Umbilical cord (tissue), 2 donors: Measurements from ENCODE around the gene PARP2. TPM values are rescaled to one million over a fixed set of nuclear protein-coding genes. Genes with fewer than 3 reads are reported as not detected.

Source experiments
- DNase-seq: peaks from one replicate; pipeline ENCODE4 v3.0.0-alpha.2; 2015; ENCODE audit warnings: low spot score
- total RNA-seq: library from RNA; depleted of rRNA; stranded (reverse); fragments of >200 nt; gene quantifications from one replicate; pipeline ENCODE4 v1.2.3, GENCODE V29; 2014; ENCODE audit warnings: low replicate concordance; ENCODE audit not compliant: insufficient read depth

The PARP2 gene
- total RNA-seq, 1 donor from 2014 or later = 11.3 TPM

GRCh38 chr14:20397511-20397910 lies 54.1 kb downstream of the PARP2 start:
- DNase-seq = no peak

- no peak for DNase-seq
Observed at GRCh38 chr14:20400589-20400964, 57.1 kb downstream of the PARP2 start.

- DNase-seq = peak; percentile 18
Observed at GRCh38 chr14:20400965-20401593, 57.6 kb downstream of the PARP2 start.

GRCh38 chr14:20403521-20403920 lies 60.1 kb downstream of the PARP2 start:
- no peak for DNase-seq

Other genes starting within 250 kb of the PARP2 start
- gene OR4K17, start 232.9 kb upstream of the PARP2 start, total RNA-seq = 5.1 TPM
- 4.6 TPM for gene OR4N5, start 204.8 kb upstream of the PARP2 start, total RNA-seq
- gene OR11G2, start 152.7 kb upstream of the PARP2 start, total RNA-seq = not detected
- gene OR11H6, start 119.9 kb upstream of the PARP2 start, total RNA-seq = 1.2 TPM
- not detected for gene OR11H7, start 114.7 kb upstream of the PARP2 start, total RNA-seq
- gene OR11H4, start 104.3 kb upstream of the PARP2 start, total RNA-seq = 0.96 TPM
- gene TTC5, start 37.7 kb upstream of the PARP2 start, total RNA-seq = 28.4 TPM
- gene CCNB1IP1, start 10.4 kb upstream of the PARP2 start, total RNA-seq = 67.4 TPM
- gene TEP1, start 69.9 kb downstream of the PARP2 start, total RNA-seq = 13.2 TPM
- gene KLHL33, start 92.5 kb downstream of the PARP2 start, total RNA-seq = 6.3 TPM
- gene OSGEP, start 111.2 kb downstream of the PARP2 start, total RNA-seq = 59.0 TPM
- 25.5 TPM for gene APEX1, start 111.6 kb downstream of the PARP2 start, total RNA-seq
- 6.5 TPM for gene PIP4P1, start 117.8 kb downstream of the PARP2 start, total RNA-seq
- 13.7 TPM for gene PNP, start 125.8 kb downstream of the PARP2 start, total RNA-seq
- 4.8 TPM for gene RNASE10, start 161.9 kb downstream of the PARP2 start, total RNA-seq
- gene RNASE9, start 217.4 kb downstream of the PARP2 start, total RNA-seq = 9.6 TPM
- gene RNASE11, start 244.4 kb downstream of the PARP2 start, total RNA-seq = 1.2 TPM
- 5.8 TPM for gene RNASE12, start 247.7 kb downstream of the PARP2 start, total RNA-seq